ENCODE measurements around the gene CHST8.

DNA sequence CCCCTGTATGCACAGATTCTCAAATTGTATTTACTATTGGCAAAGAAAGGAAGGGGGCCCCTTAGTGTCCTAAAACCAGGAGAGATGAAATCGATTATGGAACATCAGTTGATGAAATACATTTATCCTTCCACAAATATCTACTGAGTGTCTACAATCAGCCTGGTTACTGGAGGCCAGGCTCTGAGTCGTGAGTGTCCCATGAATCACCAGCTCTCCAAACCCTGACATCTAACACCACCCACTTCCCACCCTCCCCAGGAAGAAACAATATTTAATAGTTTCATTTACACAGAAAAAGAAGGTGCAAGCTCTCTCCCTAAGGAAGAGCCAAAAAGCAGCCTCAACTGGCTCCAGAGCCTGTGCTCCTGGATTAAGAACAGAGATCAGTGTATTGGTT, 200.1 kb downstream of the CHST8 start:
- TF ChIP-seq, protein P1, sequence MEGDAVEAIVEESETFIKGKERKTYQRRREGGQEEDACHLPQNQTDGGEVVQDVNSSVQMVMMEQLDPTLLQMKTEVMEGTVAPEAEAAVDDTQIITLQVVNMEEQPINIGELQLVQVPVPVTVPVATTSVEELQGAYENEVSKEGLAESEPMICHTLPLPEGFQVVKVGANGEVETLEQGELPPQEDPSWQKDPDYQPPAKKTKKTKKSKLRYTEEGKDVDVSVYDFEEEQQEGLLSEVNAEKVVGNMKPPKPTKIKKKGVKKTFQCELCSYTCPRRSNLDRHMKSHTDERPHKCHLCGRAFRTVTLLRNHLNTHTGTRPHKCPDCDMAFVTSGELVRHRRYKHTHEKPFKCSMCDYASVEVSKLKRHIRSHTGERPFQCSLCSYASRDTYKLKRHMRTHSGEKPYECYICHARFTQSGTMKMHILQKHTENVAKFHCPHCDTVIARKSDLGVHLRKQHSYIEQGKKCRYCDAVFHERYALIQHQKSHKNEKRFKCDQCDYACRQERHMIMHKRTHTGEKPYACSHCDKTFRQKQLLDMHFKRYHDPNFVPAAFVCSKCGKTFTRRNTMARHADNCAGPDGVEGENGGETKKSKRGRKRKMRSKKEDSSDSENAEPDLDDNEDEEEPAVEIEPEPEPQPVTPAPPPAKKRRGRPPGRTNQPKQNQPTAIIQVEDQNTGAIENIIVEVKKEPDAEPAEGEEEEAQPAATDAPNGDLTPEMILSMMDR (IDR thresholded peaks at IDR 0.05), result no peak
- no peak for TF ChIP-seq TCF7 (CRISPR knock-in tag; IDR thresholded peaks at IDR 0.05; ENCODE audit: low read depth)
- TF ChIP-seq, protein P2, sequence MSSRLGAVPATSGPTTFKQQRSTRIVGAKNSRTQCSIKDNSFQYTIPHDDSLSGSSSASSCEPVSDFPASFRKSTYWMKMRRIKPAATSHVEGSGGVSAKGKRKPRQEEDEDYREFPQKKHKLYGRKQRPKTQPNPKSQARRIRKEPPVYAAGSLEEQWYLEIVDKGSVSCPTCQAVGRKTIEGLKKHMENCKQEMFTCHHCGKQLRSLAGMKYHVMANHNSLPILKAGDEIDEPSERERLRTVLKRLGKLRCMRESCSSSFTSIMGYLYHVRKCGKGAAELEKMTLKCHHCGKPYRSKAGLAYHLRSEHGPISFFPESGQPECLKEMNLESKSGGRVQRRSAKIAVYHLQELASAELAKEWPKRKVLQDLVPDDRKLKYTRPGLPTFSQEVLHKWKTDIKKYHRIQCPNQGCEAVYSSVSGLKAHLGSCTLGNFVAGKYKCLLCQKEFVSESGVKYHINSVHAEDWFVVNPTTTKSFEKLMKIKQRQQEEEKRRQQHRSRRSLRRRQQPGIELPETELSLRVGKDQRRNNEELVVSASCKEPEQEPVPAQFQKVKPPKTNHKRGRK (CRISPR knock-in tag; IDR thresholded peaks at IDR 0.05; ENCODE audit: borderline replicate concordance), result no peak
- TF ChIP-seq ZNF232 (CRISPR knock-in tag; IDR thresholded peaks at IDR 0.05), result no peak
- no peak for TF ChIP-seq ZNF263 (CRISPR knock-in tag; IDR thresholded peaks at IDR 0.05; ENCODE audit: low read depth)
- TF ChIP-seq, protein P3, sequence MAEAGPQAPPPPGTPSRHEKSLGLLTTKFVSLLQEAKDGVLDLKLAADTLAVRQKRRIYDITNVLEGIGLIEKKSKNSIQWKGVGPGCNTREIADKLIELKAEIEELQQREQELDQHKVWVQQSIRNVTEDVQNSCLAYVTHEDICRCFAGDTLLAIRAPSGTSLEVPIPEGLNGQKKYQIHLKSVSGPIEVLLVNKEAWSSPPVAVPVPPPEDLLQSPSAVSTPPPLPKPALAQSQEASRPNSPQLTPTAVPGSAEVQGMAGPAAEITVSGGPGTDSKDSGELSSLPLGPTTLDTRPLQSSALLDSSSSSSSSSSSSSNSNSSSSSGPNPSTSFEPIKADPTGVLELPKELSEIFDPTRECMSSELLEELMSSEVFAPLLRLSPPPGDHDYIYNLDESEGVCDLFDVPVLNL (CRISPR knock-in tag; IDR thresholded peaks at IDR 0.05; ENCODE audit: borderline replicate concordance, low read depth), result no peak
- no peak for TF ChIP-seq SOX15 (CRISPR knock-in tag; IDR thresholded peaks at IDR 0.05)
- TF ChIP-seq ZNF138 (CRISPR knock-in tag; conservative IDR thresholded peaks at IDR 0.05), result no peak
- TF ChIP-seq, protein P4, sequence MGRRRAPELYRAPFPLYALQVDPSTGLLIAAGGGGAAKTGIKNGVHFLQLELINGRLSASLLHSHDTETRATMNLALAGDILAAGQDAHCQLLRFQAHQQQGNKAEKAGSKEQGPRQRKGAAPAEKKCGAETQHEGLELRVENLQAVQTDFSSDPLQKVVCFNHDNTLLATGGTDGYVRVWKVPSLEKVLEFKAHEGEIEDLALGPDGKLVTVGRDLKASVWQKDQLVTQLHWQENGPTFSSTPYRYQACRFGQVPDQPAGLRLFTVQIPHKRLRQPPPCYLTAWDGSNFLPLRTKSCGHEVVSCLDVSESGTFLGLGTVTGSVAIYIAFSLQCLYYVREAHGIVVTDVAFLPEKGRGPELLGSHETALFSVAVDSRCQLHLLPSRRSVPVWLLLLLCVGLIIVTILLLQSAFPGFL (CRISPR knock-in tag; IDR thresholded peaks at IDR 0.05; ENCODE audit: borderline replicate concordance), result no peak
- TF ChIP-seq, protein P5, sequence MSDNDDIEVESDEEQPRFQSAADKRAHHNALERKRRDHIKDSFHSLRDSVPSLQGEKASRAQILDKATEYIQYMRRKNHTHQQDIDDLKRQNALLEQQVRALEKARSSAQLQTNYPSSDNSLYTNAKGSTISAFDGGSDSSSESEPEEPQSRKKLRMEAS (CRISPR knock-in tag; IDR thresholded peaks at IDR 0.05), result no peak
- TF ChIP-seq, protein P6, sequence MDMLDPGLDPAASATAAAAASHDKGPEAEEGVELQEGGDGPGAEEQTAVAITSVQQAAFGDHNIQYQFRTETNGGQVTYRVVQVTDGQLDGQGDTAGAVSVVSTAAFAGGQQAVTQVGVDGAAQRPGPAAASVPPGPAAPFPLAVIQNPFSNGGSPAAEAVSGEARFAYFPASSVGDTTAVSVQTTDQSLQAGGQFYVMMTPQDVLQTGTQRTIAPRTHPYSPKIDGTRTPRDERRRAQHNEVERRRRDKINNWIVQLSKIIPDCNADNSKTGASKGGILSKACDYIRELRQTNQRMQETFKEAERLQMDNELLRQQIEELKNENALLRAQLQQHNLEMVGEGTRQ (CRISPR knock-in tag; IDR thresholded peaks at IDR 0.05), result no peak
- TF ChIP-seq, protein P7, sequence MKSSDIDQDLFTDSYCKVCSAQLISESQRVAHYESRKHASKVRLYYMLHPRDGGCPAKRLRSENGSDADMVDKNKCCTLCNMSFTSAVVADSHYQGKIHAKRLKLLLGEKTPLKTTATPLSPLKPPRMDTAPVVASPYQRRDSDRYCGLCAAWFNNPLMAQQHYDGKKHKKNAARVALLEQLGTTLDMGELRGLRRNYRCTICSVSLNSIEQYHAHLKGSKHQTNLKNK (CRISPR knock-in tag; IDR thresholded peaks at IDR 0.05), result no peak
- TF ChIP-seq ATF1 (CRISPR knock-in tag; IDR thresholded peaks at IDR 0.05), result no peak
- TF ChIP-seq ELF4 (CRISPR knock-in tag; IDR thresholded peaks at IDR 0.05; ENCODE audit: low read depth), result no peak

Measured in WTC11 (cell line).